Fibroblast of mammary gland (primary cell): ENCODE measurements around the gene MOGAT3.
A peak's percentile ranks its signal among the peaks of the same experiment; 100 is the strongest.

ENCODE experiments used
- DNase-seq: peaks from one replicate; pipeline ENCODE4 v3.0.0-alpha.2; 2010; ENCODE audit warnings: low read depth
- H3K4me3 ChIP-seq: 2 replicates; pipeline ENCODE4 v1.5.1; 2011; ENCODE audit warnings: low read depth, mild to moderate bottlenecking, low read length, moderate library complexity; ENCODE audit not compliant: control insufficient read depth
- CTCF ChIP-seq: conservative IDR thresholded peaks from 2 replicates; pipeline ENCODE4 v1.5.1; 2011; ENCODE audit warnings: low read depth, low read length, inconsistent platforms; ENCODE audit not compliant: control insufficient read depth, insufficient read depth

The MOGAT3 gene

GRCh38 chr7:101168412-101169049 lies 32.3 kb downstream of the MOGAT3 start:
- no peak for TF ChIP-seq CTCF
- no peak for DNase-seq
- no peak overlapping the region for H3K4me3 ChIP-seq

GRCh38 chr7:101167645-101168411 lies 33.0 kb downstream of the MOGAT3 start:
- H3K4me3 ChIP-seq, result no peak overlapping the region
- TF ChIP-seq CTCF, result no peak
- no peak for DNase-seq

GRCh38 chr7:101166909-101167644 lies 33.8 kb downstream of the MOGAT3 start:
- TF ChIP-seq CTCF, result no peak
- peak; percentile 53 for DNase-seq
- H3K4me3 ChIP-seq, result no peak overlapping the region

GRCh38 chr7:101166648-101166908 lies 34.3 kb downstream of the MOGAT3 start:
- no peak for DNase-seq
- no peak overlapping the region for H3K4me3 ChIP-seq
- no peak for TF ChIP-seq CTCF

- H3K4me3 ChIP-seq, result peak overlapping the region; percentile 44
- no peak for DNase-seq
- TF ChIP-seq CTCF, result no peak
Measured at GRCh38 chr7:101165958-101166647, 34.7 kb downstream of the MOGAT3 start.

- TF ChIP-seq CTCF, result no peak
- peak within 1 kb of the TSS; percentile 44 for H3K4me3 ChIP-seq
- peak; percentile 88 for DNase-seq
Measured at GRCh38 chr7:101165075-101165957, 35.5 kb downstream of the MOGAT3 start, which contains the start of gene VGF. Gene VGF, minus strand, starts transcription at chr7:101165569. Its CDS starts 726 bp downstream, at chr7:101164843.
